ENCODE measurements around the gene LURAP1L. TPM values are rescaled to one million over a fixed set of nuclear protein-coding genes. Genes with fewer than 3 reads are reported as not detected.

Gene LURAP1L
- total RNA-seq, 1 experiment from 2014 or later: 0.13 TPM

DNA sequence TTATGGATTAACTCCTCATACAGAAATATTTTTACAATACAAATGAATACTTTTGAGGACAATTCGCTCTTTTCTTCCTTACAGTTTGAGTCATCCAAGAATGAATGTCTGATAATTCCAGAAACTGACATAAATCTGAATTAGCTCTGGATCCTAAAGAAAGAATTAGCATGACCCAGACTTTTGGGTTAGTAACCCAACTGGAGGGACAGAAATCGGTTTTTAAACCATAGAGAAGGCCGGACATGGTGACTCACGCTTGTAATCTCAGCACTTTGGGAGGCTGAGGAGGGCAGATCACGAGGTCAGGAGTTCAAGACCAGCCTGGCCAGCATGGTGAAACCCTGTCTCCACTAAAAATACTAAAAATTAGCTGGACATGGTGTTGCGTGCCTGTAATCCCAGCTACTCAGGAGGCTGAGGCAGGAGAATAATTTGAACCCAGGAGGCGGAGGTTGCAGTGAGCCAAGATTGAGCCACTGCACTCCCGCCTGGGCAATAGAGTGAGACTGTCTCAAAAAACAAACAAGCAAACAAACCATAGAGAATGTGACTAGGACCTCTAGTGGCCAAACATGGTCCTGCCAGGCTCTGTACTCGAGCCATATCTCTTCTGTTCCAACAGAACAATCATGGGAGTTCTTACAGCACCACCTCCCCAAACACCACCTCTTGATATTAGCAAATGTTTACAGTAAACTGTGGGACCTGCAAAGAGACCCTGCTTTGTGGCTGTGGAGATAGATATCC lies 44.8 kb downstream of the LURAP1L start:
- H3K23ac ChIP-seq (ENCODE audit: insufficient read length, low read depth, low read length): no peak overlapping the region
- TF ChIP-seq, protein P1, sequence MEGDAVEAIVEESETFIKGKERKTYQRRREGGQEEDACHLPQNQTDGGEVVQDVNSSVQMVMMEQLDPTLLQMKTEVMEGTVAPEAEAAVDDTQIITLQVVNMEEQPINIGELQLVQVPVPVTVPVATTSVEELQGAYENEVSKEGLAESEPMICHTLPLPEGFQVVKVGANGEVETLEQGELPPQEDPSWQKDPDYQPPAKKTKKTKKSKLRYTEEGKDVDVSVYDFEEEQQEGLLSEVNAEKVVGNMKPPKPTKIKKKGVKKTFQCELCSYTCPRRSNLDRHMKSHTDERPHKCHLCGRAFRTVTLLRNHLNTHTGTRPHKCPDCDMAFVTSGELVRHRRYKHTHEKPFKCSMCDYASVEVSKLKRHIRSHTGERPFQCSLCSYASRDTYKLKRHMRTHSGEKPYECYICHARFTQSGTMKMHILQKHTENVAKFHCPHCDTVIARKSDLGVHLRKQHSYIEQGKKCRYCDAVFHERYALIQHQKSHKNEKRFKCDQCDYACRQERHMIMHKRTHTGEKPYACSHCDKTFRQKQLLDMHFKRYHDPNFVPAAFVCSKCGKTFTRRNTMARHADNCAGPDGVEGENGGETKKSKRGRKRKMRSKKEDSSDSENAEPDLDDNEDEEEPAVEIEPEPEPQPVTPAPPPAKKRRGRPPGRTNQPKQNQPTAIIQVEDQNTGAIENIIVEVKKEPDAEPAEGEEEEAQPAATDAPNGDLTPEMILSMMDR (conservative IDR thresholded peaks at IDR 0.05): peak; percentile 72
- H2BK12ac ChIP-seq (ENCODE audit: insufficient read length, low read depth, low read length): no peak overlapping the region
- H3T11ph ChIP-seq (ENCODE audit: low read length): no peak overlapping the region
- no peak overlapping the region for H4K91ac ChIP-seq (ENCODE audit: insufficient read length, low read depth, low read length)
- no peak overlapping the region for H3K14ac ChIP-seq (ENCODE audit: insufficient read depth, low read length)
- H3K9ac ChIP-seq (ENCODE audit: extremely low read depth, insufficient read length, low read length): no peak overlapping the region
- no peaks in the 10 kb centered on the region for H3K79me2 ChIP-seq (ENCODE audit: insufficient read depth, low read length)
- no peaks in the 10 kb centered on the region for H3K23me2 ChIP-seq (ENCODE audit: insufficient read length, low read depth, low read length, poor library complexity, severe bottlenecking)
- Mint-ChIP-seq H3K36me3 (ENCODE audit: insufficient read depth in 1 of 3, low read depth in 3 of 3) (no peaks in the 10 kb centered on the region), H3K4me1 (peaks cover 0 to 3% of the 10 kb centered on the region in 2 experiments; a peak in 2 of 4 replicates), H3K9me3 (no peaks in the 10 kb centered on the region), H3K27ac (no peak overlapping the region), H3K4me3 (no peak overlapping the region), H3K27me3 (ENCODE audit: low read depth) (no peaks in the 10 kb centered on the region)
- no peak overlapping the region for H2BK15ac ChIP-seq (ENCODE audit: low read depth, low read length)
- no peak overlapping the region for H2BK20ac ChIP-seq (ENCODE audit: low read depth, low read length, poor library complexity, severe bottlenecking)
- no peak overlapping the region for H2BK5ac ChIP-seq (ENCODE audit: insufficient read length, low read length)
- no peak overlapping the region for H3K27ac ChIP-seq (ENCODE audit: insufficient read length, low read depth, low read length)
- no peak overlapping the region for H3K18ac ChIP-seq (ENCODE audit: insufficient read length, low read depth, low read length)
- H3K79me1 ChIP-seq (ENCODE audit: insufficient read depth, low read depth, low read length, poor library complexity, severe bottlenecking): no peaks in the 10 kb centered on the region
- H4K8ac ChIP-seq (replicated peaks; ENCODE audit: insufficient read length, low read depth, low read length): no peak overlapping the region
- H3K4me1 ChIP-seq (ENCODE audit: insufficient read depth, low read length): no peaks in the 10 kb centered on the region
- no peaks in the 10 kb centered on the region for H3K27me3 ChIP-seq (ENCODE audit: insufficient read depth, low read length)
- H3K4ac ChIP-seq (ENCODE audit: low read depth, low read length): no peak overlapping the region
- H2BK120ac ChIP-seq (ENCODE audit: low read depth, low read length, poor library complexity, severe bottlenecking): no peak overlapping the region
- H3K56ac ChIP-seq (ENCODE audit: insufficient read length, low read depth, low read length): no peak overlapping the region
- no peak overlapping the region for H2AK5ac ChIP-seq (ENCODE audit: insufficient read length, low read length)
- no peak overlapping the region for H2AFZ ChIP-seq (ENCODE audit: low read length)
- no peaks in the 10 kb centered on the region for H4K20me1 ChIP-seq (ENCODE audit: control insufficient read depth, insufficient read depth, insufficient read length)
- no peak overlapping the region for H4K5ac ChIP-seq (ENCODE audit: insufficient read length, low read depth, low read length)
- no peaks in the 10 kb centered on the region for H3K9me3 ChIP-seq (ENCODE audit: control insufficient read depth, low read depth, low read length)
- H3K4me2 ChIP-seq (ENCODE audit: insufficient read depth, insufficient read length, low read length): no peak overlapping the region
- no CpG with 5 or more reads among the region's 9 CpGs for WGBS (ENCODE audit: extremely low coverage, insufficient read length, low lambda C conversion rate)
- DNase-seq: peak; percentile 53

Data from H9 (cell line).